Activated CD4-positive, alpha-beta T cell treated with anti-CD3 and anti-CD28 coated beads for 24 hours (primary cell): ENCODE data around the gene PTTG2.

Experiments used
- DNase-seq, 2 donors: peaks; one replicate each; pipeline ENCODE4 v3.0.0-alpha.2; 2020; ENCODE audit warnings: low read depth in 2 of 2

PTTG2 gene

GRCh38 chr4:37985730-37986275, 25.6 kb downstream of the PTTG2 start:
- no peak for DNase-seq

GRCh38 chr4:37988670-37989069, 28.5 kb downstream of the PTTG2 start:
- no peak for DNase-seq

GRCh38 chr4:37989398-37990260, 29.4 kb downstream of the PTTG2 start:
- no peak for DNase-seq

GRCh38 chr4:37990731-37991245, 30.6 kb downstream of the PTTG2 start:
- no peak for DNase-seq

GRCh38 chr4:37991623-37992410, 31.6 kb downstream of the PTTG2 start:
- DNase-seq: no peak

- DNase-seq: no peak
Measured at GRCh38 chr4:37993806-37994205, 33.6 kb downstream of the PTTG2 start.

GRCh38 chr4:37994569-37994968, 34.4 kb downstream of the PTTG2 start:
- no peak for DNase-seq

- no peak for DNase-seq
Measured at GRCh38 chr4:37995299-37995821, 35.2 kb downstream of the PTTG2 start.

GRCh38 chr4:37995981-37996775, 36.0 kb downstream of the PTTG2 start:
- no peak for DNase-seq

- no peak for DNase-seq
Measured at GRCh38 chr4:37998226-37998625, 38.0 kb downstream of the PTTG2 start.

GRCh38 chr4:37999000-37999716, 39.0 kb downstream of the PTTG2 start:
- no peak for DNase-seq

- no peak for DNase-seq
Measured at GRCh38 chr4:37999965-38000364, 39.8 kb downstream of the PTTG2 start.

- DNase-seq: no peak
Measured at GRCh38 chr4:38001927-38002326, 41.7 kb downstream of the PTTG2 start.

- DNase-seq: no peak
Measured at GRCh38 chr4:38002451-38003071, 42.4 kb downstream of the PTTG2 start.

- DNase-seq: no peak
Measured at GRCh38 chr4:38003102-38003501, 42.9 kb downstream of the PTTG2 start.

GRCh38 chr4:38003628-38004027, 43.4 kb downstream of the PTTG2 start:
- DNase-seq: no peak

GRCh38 chr4:38004062-38004461, 43.9 kb downstream of the PTTG2 start:
- no peak for DNase-seq

GRCh38 chr4:38004887-38005286, 44.7 kb downstream of the PTTG2 start:
- DNase-seq: no peak

- no peak for DNase-seq
Measured at GRCh38 chr4:38005637-38006036, 45.4 kb downstream of the PTTG2 start.

GRCh38 chr4:38007645-38008044, 47.4 kb downstream of the PTTG2 start:
- no peak for DNase-seq
